Measurements from ENCODE around the gene FBXW9. TPM values are rescaled to one million over a fixed set of nuclear protein-coding genes. Genes with fewer than 3 reads are reported as not detected.

FBXW9 gene
- total RNA-seq (2012; rRNA removed) (8.6 and 9.5 TPM in 2 replicates), polyA plus RNA-seq (2012; rRNA removed) (14.2 and 14.4 TPM in 2 replicates), Bru-seq, nascent RNA (percentile 55 among the genes with signal in this experiment), BruChase-seq, experiment 1, labeled RNA remaining after a 6-hour chase (percentile 61 among the genes with signal in this experiment), BruChase-seq, experiment 2, labeled RNA remaining after a 2-hour chase (percentile 55 among the genes with signal in this experiment)
- 8.1 and 16.5 TPM in 2 replicates for polyA plus RNA-seq (2012; cell fraction: cytosol; rRNA removed)
- 14.0 and 41.0 TPM in 2 replicates for polyA plus RNA-seq (2012; cell fraction: nucleus; rRNA removed; ENCODE audit: low replicate concordance)
- long read RNA-seq, transcript FBXW9-201 (10 exons, 1,738 nt): major isoform, 10 of 13 reads
- long read RNA-seq, partial matches to known transcripts: 0 of 13 reads
- long read RNA-seq, other reads (novel, unspliced or antisense): 3 of 13 reads

GRCh38 chr19:12696366-12697335 is at the start of gene FBXW9:
TSS of gene FBXW9 (minus strand) at chr19:12696631. CDS start at chr19:12696581, 50 bp downstream.
- peak within 1 kb of the TSS; percentile 43 for H3K4ac ChIP-seq (ENCODE audit: low read depth, low read length)
- peak; percentile 86 for ATAC-seq (ENCODE audit: low read depth)
- TF ChIP-seq NFE2L2 (IDR thresholded peaks at IDR 0.05; ENCODE audit: low read depth, low read length) (no peak), RAD21 (IDR thresholded peaks at IDR 0.05; ENCODE audit: low read length) (no peak), MAFK (IDR thresholded peaks at IDR 0.05; ENCODE audit: low read depth, low read length) (no peak), BHLHE40 (IDR thresholded peaks at IDR 0.05; ENCODE audit: low read depth, low read length) (0 out of 2 replicates have a peak, but pooled peaks have one; percentile 6), FOS (IDR thresholded peaks at IDR 0.05; ENCODE audit: low read depth, low read length) (no peak), ELK1 (IDR thresholded peaks at IDR 0.05; ENCODE audit: borderline replicate concordance, low read depth, low read length) (0 out of 2 replicates have a peak, but pooled peaks have one; percentile 35), MXI1 (IDR thresholded peaks at IDR 0.05; ENCODE audit: borderline replicate concordance, low read depth, low read length) (peak; percentile 91), MAZ (IDR thresholded peaks at IDR 0.05; ENCODE audit: borderline replicate concordance, low read depth, low read length) (peak; percentile 38; the same call in 1 of the 2 replicates), RFX5 (IDR thresholded peaks at IDR 0.05; ENCODE audit: low read depth, low read length) (no peak), CEBPB (IDR thresholded peaks at IDR 0.05; ENCODE audit: low read depth, low read length) (no peak), POLR2A (IDR thresholded peaks at IDR 0.05; ENCODE audit: low read depth, low read length) (peak; percentile 43; the same call in 1 of the 2 replicates), CHD1 (IDR thresholded peaks at IDR 0.05; ENCODE audit: low read depth, low read length) (no peak)
- TF ChIP-seq, protein P1, sequence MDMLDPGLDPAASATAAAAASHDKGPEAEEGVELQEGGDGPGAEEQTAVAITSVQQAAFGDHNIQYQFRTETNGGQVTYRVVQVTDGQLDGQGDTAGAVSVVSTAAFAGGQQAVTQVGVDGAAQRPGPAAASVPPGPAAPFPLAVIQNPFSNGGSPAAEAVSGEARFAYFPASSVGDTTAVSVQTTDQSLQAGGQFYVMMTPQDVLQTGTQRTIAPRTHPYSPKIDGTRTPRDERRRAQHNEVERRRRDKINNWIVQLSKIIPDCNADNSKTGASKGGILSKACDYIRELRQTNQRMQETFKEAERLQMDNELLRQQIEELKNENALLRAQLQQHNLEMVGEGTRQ (IDR thresholded peaks at IDR 0.05; ENCODE audit: low read depth, low read length): peak; percentile 45

More at GRCh38 chr19:12696366-12697335, at the start of gene FBXW9:
- in situ Hi-C loops (cut with MboI; ENCODE audit: low sequenced_read_pairs) (no loop called here), intact Hi-C loops (cut with micrococcal nuclease) (no loop called here), dilution Hi-C loops (cut with HindIII; ENCODE audit: low sequenced_read_pairs, unreplicated experiment) (no loop called here)
- H3K36me3 ChIP-seq (ENCODE audit: control insufficient read depth, insufficient read depth, low read length): peaks cover 27% of the 10 kb centered on the region
- no peak within 1 kb of the TSS for H3K18ac ChIP-seq (ENCODE audit: low read depth, low read length)
- peak within 1 kb of the TSS; percentile 54 for H4K91ac ChIP-seq (ENCODE audit: insufficient read depth, low read depth, low read length)
- peak within 1 kb of the TSS; percentile 80 for H3K4me3 ChIP-seq (ENCODE audit: insufficient read depth, low read depth, low read length)
- peak within 1 kb of the TSS; percentile 91 to 97 for H4K8ac ChIP-seq (ENCODE audit: low read depth in 2 of 2, low read length in 2 of 2)
- H3K4me1 ChIP-seq (ENCODE audit: control insufficient read depth, insufficient read depth, low read length): peaks cover 2% of the 10 kb centered on the region; the same call in 1 of the 2 replicates
- no peak within 1 kb of the TSS for H2BK20ac ChIP-seq (ENCODE audit: low read depth, low read length)
- no peaks in the 10 kb centered on the region for H3K27me3 ChIP-seq (ENCODE audit: control insufficient read depth, insufficient read depth, low read length)
- H2AFZ ChIP-seq (replicated peaks; ENCODE audit: low read length, poor library complexity): peak within 1 kb of the TSS; percentile 93
- DNase-seq: peak; percentile 95
- H3K79me1 ChIP-seq (ENCODE audit: low read depth in 1 of 2, low read length in 2 of 2): peaks cover 7 to 27% of the 10 kb centered on the region in 2 experiments
- peak within 1 kb of the TSS; percentile 90 for H3K4me2 ChIP-seq (ENCODE audit: low read depth, low read length)
- 0 out of 2 replicates have a peak within 1 kb of the TSS, but pooled peaks have one; percentile 10 for H3K23ac ChIP-seq (ENCODE audit: low read depth, low read length)
- H3K9me1 ChIP-seq (ENCODE audit: insufficient read depth, low read length): no peaks in the 10 kb centered on the region; the same call in 1 of the 2 replicates
- BruUV-seq (replicated peaks): no TSS peak
- peak within 1 kb of the TSS; percentile 59 for H3K14ac ChIP-seq (replicated peaks; ENCODE audit: low read depth, low read length)
- H3K9ac ChIP-seq (ENCODE audit: low read depth, low read length): peak within 1 kb of the TSS; percentile 72
- peak within 1 kb of the TSS; percentile 14 for H2BK5ac ChIP-seq (ENCODE audit: low read depth, low read length, poor library complexity, severe bottlenecking)
- no peak within 1 kb of the TSS for H2BK15ac ChIP-seq (ENCODE audit: low read depth, low read length)
- H4K5ac ChIP-seq (ENCODE audit: low read depth, low read length): peak within 1 kb of the TSS; percentile 91
- H2BK120ac ChIP-seq (ENCODE audit: low read depth, low read length): no peak within 1 kb of the TSS
- 5% methylated on average over 45 of the region's 59 CpGs; no CpG with 5 or more reads in 1 of the 2 experiments for WGBS, 2 experiments (ENCODE audit: extremely low coverage in 2 of 2, insufficient read length in 1 of 2)
- peak within 1 kb of the TSS; percentile 89 for H2AK9ac ChIP-seq (replicated peaks; ENCODE audit: low read depth, low read length, poor library complexity)
- H3K27ac ChIP-seq (ENCODE audit: insufficient read depth, low read length): peak within 1 kb of the TSS; percentile 63
- H4K20me1 ChIP-seq (ENCODE audit: insufficient read depth, low read length): no peaks in the 10 kb centered on the region; the same call in 1 of the 2 replicates
- H3K9me3 ChIP-seq (ENCODE audit: control insufficient read depth, insufficient read depth, low read length): no peaks in the 10 kb centered on the region
- ChIA-PET CTCF (no interaction called here), POLR2A (ENCODE audit: unreplicated experiment) (interaction anchor here (0.6 kb wide), 1 partner anchor 11 kb away, joined by 6 read pairs; no protein-coding TSS in a partner anchor)
- peak within 1 kb of the TSS; percentile 14 for H2AK5ac ChIP-seq (ENCODE audit: low read depth, low read length)
- 0 out of 2 replicates have a peak within 1 kb of the TSS, but pooled peaks have one; percentile 42 for H3K56ac ChIP-seq (ENCODE audit: extremely low read depth, insufficient read depth, low read length)

Measured in IMR-90 (cell line).